Esophagus muscularis mucosa (tissue), 4 donors: Measurements from ENCODE around the gene PJA1. TPM values are rescaled to one million over a fixed set of nuclear protein-coding genes. Genes with fewer than 3 reads are reported as not detected.

Experiments
- DNase-seq: peaks from one replicate; pipeline ENCODE4 v3.0.0-alpha.2; 2017; ENCODE audit errors: extremely low spot score
- H3K27ac ChIP-seq, 4 donors: fragments of 200-600 bp; sonication (generic); replicated peaks in 1 of 4; 1 replicate in 3 of 4; 2 replicates in 1 of 4; pipeline ENCODE4 v1.5.1; 2016 to 2019; ENCODE audit warnings: mild to moderate bottlenecking in 1 of 4
- H3K27me3 ChIP-seq, 4 donors: fragments of 200-600 bp; sonication (generic); one replicate each; pipeline versions ENCODE4 v1.5.1 to v1.6.0; 2016 to 2019
- H3K36me3 ChIP-seq, 4 donors: fragments of 200-600 bp; sonication (generic); one replicate each; pipeline ENCODE4 v1.5.1; 2016 to 2019
- H3K4me1 ChIP-seq, 4 donors: fragments of 200-600 bp; sonication (generic); one replicate each; pipeline ENCODE4 v1.5.1; 2016 to 2019
- H3K4me3 ChIP-seq, 4 donors: fragments of 200-600 bp; sonication (generic); 1 replicate in 2 of 4; 2 replicates in 2 of 4; pipeline ENCODE4 v1.5.1; 2016 to 2019; ENCODE audit warnings: mild to moderate bottlenecking in 4 of 4, moderate library complexity in 1 of 4
- H3K9me3 ChIP-seq, 4 donors: fragments of 200-600 bp; sonication (generic); 1 replicate in 3 of 4; 2 replicates in 1 of 4; pipeline ENCODE4 v1.5.1; 2016 to 2019
- EP300 ChIP-seq: sonication (generic); formaldehyde crosslinking; IDR thresholded peaks from one replicate; pipeline ENCODE4 v1.6.1; 2017; ENCODE audit warnings: antibody characterized with exemption
- POLR2A ChIP-seq: fragments of 450-650 bp; IDR thresholded peaks from one replicate; pipeline ENCODE4 v1.6.1; 2017; ENCODE audit warnings: antibody characterized with exemption, moderate library complexity, mild to moderate bottlenecking, low read depth
- POLR2AphosphoS5 ChIP-seq, 2 donors: sonication (generic); formaldehyde crosslinking; IDR thresholded peaks; one replicate each; pipeline ENCODE4 v1.6.1; 2017; ENCODE audit warnings: antibody characterized with exemption in 2 of 2
- WGBS: methylation state at CpG from one replicate; pipeline ENCODE4 v1.1.5; 2018; 5-methylcytosine and 5-hydroxymethylcytosine counted together
- intact Hi-C: fragments of 100-400 bp; cut with DNase I; formaldehyde crosslinking; loops from one replicate; pipeline ENCODE4 v1.15.1; 2023
- total RNA-seq, 4 donors: library from RNA; depleted of rRNA; stranded (reverse); fragments of >200 nt; gene quantifications; one replicate each; pipeline versions ENCODE4 v1.1.0 to v1.2.1, GENCODE V29; 2016
- TF ChIP-seq, protein P1 (sequence below), 3 experiments: fragments of 200-600 bp in 2 of 3; fragments of 450-650 bp in 1 of 3; sonication (generic) in 2 of 3; IDR thresholded peaks; one replicate each; pipeline ENCODE4 v1.5.1; 2017 to 2019; ENCODE audit warnings: antibody characterized with exemption in 3 of 3, mild to moderate bottlenecking in 2 of 3, moderate library complexity in 1 of 3

Gene PJA1
- total RNA-seq, 4 donors from 2014 or later, result 17.0 to 25.9 (median 20.6) TPM

DNA sequence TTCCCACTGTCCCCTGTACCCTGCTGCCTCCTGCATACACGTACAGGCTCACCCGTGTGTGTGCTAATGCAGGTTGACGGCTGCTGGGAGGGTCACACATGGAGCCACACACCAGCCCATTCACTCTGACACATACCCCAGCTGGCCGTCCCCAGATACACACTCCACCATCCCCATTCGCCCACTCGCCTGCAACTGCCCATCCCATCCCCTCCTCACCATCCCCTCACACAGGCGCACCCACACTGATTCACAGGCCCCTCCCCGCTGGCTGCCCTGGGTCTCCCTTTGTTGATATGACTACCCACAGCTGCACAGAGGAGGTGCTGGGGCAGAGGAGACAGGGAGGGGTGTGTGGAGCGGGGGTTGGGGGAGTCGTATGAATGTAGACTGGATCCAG is 25.7 kb downstream of the PJA1 start:
- WGBS, result 84% methylated on average over 10 of the region's 10 CpGs
- no peak for DNase-seq
- TF ChIP-seq, protein P1, sequence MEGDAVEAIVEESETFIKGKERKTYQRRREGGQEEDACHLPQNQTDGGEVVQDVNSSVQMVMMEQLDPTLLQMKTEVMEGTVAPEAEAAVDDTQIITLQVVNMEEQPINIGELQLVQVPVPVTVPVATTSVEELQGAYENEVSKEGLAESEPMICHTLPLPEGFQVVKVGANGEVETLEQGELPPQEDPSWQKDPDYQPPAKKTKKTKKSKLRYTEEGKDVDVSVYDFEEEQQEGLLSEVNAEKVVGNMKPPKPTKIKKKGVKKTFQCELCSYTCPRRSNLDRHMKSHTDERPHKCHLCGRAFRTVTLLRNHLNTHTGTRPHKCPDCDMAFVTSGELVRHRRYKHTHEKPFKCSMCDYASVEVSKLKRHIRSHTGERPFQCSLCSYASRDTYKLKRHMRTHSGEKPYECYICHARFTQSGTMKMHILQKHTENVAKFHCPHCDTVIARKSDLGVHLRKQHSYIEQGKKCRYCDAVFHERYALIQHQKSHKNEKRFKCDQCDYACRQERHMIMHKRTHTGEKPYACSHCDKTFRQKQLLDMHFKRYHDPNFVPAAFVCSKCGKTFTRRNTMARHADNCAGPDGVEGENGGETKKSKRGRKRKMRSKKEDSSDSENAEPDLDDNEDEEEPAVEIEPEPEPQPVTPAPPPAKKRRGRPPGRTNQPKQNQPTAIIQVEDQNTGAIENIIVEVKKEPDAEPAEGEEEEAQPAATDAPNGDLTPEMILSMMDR (IDR thresholded peaks at IDR 0.05), result no peak
- no peak for TF ChIP-seq EP300
- no peak for TF ChIP-seq POLR2A
- no peak for TF ChIP-seq POLR2AphosphoS5 (IDR thresholded peaks at IDR 0.05)
- Histone ChIP-seq H3K4me3 (no peak overlapping the region), H3K4me1 (peaks cover 0 to 16% (median 15%) of the 10 kb centered on the region in 4 donors), H3K9me3 (no peaks in the 10 kb centered on the region), H3K27me3 (no peaks in the 10 kb centered on the region), H3K36me3 (no peaks in the 10 kb centered on the region), H3K27ac (no peak overlapping the region)
- intact Hi-C loops, result loop anchor here (10.0 kb wide), 1 partner anchor 315 kb away; the partner anchor contains the start of gene EFNB1

DNA sequence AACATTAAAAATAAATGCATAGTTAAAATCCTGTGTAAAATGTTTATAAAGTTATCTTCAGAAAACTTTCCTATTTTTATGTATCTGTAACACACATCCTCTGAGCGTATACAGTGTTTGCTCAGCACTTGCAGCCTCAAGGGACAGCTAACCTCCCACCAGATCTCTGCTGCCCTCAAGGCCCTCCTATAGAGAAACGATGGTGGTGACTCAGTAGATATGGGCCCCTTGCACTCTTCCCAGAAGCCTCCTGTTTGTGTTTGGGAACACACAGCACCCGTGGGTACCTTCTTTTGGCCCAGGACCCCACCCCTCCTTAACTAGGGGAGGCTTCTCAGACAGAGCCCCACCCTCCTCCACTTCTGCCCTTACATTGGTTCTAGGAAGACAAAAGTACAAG is 26.7 kb downstream of the PJA1 start:
- no peaks in the 10 kb centered on the region for H3K36me3 ChIP-seq
- intact Hi-C loops, result loop anchor here (10.0 kb wide), 1 partner anchor 314 kb away; the partner anchor contains the start of gene EFNB1
- H3K27me3 ChIP-seq, result no peaks in the 10 kb centered on the region
- DNase-seq, result no peak
- 61% methylated on average over 3 of the region's 3 CpGs for WGBS
- H3K27ac ChIP-seq, result no peak overlapping the region
- no peak overlapping the region for H3K4me3 ChIP-seq
- H3K4me1 ChIP-seq, result peaks cover 0 to 24% (median 15%) of the 10 kb centered on the region in 4 donors
- TF ChIP-seq POLR2AphosphoS5 (IDR thresholded peaks at IDR 0.05), result no peak
- no peak for TF ChIP-seq POLR2A
- TF ChIP-seq, protein P1 (IDR thresholded peaks at IDR 0.05), result no peak
- no peak for TF ChIP-seq EP300
- no peaks in the 10 kb centered on the region for H3K9me3 ChIP-seq

DNA sequence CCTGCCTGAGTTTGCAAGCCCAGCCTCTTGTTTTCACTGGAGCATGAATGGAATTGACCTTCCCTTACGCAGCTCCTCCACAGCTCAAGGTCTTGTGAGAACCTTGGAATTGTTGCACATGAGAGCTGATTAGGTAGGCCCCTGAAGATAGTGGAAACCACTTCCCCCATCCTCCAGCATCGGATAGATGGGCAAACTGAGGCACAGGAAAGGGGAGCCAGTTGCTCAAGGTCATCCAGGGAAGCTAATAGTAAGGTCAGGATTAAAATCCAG is 27.2 kb downstream of the PJA1 start:
- DNase-seq, result no peak
- Histone ChIP-seq H3K27ac (peak overlapping the region in 1 of 4 donors; percentile 13), H3K36me3 (no peaks in the 10 kb centered on the region), H3K4me3 (no peak overlapping the region), H3K27me3 (no peaks in the 10 kb centered on the region), H3K9me3 (no peaks in the 10 kb centered on the region), H3K4me1 (peaks cover 0 to 25% (median 15%) of the 10 kb centered on the region in 4 donors)
- intact Hi-C loops, result loop anchor here (10.0 kb wide), 1 partner anchor 313 kb away; the partner anchor contains the start of gene EFNB1
- TF ChIP-seq POLR2AphosphoS5 (IDR thresholded peaks at IDR 0.05), result no peak
- no peak for TF ChIP-seq EP300
- no peak for TF ChIP-seq POLR2A
- TF ChIP-seq, protein P1 (IDR thresholded peaks at IDR 0.05), result no peak
- WGBS, result 85% methylated on average over 2 of the region's 2 CpGs

DNA sequence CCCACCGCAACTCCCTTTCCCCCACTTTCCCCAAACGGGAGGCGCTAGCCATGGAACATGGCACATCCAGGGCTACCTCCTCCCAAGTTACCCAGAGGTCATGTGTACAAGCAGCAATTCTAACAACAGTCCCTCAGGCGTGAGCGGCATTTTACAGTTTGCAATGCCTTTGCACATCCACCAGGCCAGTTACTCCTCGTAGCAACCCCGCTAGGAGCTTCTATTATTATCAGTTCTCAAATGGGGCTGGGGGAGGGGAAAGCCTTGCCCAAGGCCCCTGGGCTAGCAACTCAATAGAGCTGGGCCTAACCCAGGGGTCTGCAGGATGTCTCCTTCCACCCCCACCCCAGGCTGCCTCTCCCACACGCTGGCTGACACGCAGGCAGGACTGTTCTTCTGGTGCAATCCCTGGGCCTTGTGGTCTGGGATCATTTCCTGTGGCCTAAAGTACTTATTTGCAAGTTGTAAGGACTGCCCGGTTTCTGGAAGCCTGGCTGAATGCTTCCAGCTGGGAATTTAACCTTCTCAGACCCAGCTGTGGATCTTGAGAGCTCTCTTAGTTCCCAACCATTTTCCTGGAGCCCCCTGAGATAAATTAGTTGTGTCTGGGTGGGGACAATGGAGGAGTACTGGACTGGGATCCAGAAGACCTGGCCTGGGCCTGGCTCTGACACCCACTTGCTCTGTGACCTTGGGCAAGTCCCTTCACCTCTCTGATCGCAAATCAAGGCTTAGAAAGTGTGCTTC is 27.7 kb downstream of the PJA1 start:
- H3K36me3 ChIP-seq, result no peaks in the 10 kb centered on the region
- H3K9me3 ChIP-seq, result no peaks in the 10 kb centered on the region
- intact Hi-C loops, result loop anchor here (10.0 kb wide), 1 partner anchor 313 kb away; the partner anchor contains the start of gene EFNB1
- H3K4me1 ChIP-seq, result peaks cover 0 to 25% (median 15%) of the 10 kb centered on the region in 4 donors
- H3K27ac ChIP-seq, result peak overlapping the region; percentile 42 to 68 (median 48)
- H3K4me3 ChIP-seq, result peak overlapping the region; percentile 33 to 49 (median 42)
- no peaks in the 10 kb centered on the region for H3K27me3 ChIP-seq
- no peak for TF ChIP-seq POLR2A
- TF ChIP-seq POLR2AphosphoS5 (IDR thresholded peaks at IDR 0.05), result no peak
- TF ChIP-seq EP300, result no peak
- TF ChIP-seq, protein P1 (IDR thresholded peaks at IDR 0.05), result no peak
- DNase-seq, result no peak
- WGBS, result 69% methylated on average over 11 of the region's 11 CpGs
